Glutamatergic neuron (in vitro differentiated cells): ENCODE data around the gene PIGN. TPM values are rescaled to one million over a fixed set of nuclear protein-coding genes. Genes with fewer than 3 reads are reported as not detected.

Source experiments
- DNase-seq: peaks from one replicate; pipeline ENCODE4 v3.0.0; 2022
- H3K27ac Mint-ChIP-seq: one replicate; pipeline ENCODE4 v1.8.0; 2020; ENCODE audit warnings: mild to moderate bottlenecking, mixed read lengths, inconsistent platforms; ENCODE audit not compliant: unreplicated experiment
- H3K27me3 Mint-ChIP-seq: one replicate; pipeline ENCODE4 v1.8.0; 2020; ENCODE audit warnings: mild to moderate bottlenecking, moderate library complexity, mixed read lengths, inconsistent platforms; ENCODE audit not compliant: unreplicated experiment
- H3K36me3 Mint-ChIP-seq: one replicate; pipeline ENCODE4 v1.8.0; 2020; ENCODE audit warnings: mild to moderate bottlenecking, mixed read lengths, inconsistent platforms; ENCODE audit not compliant: unreplicated experiment
- H3K4me1 Mint-ChIP-seq: one replicate; pipeline ENCODE4 v1.8.0; 2020; ENCODE audit warnings: mild to moderate bottlenecking, low read depth, mixed read lengths, inconsistent platforms; ENCODE audit not compliant: unreplicated experiment
- H3K4me3 Mint-ChIP-seq: one replicate; pipeline ENCODE4 v1.8.0; 2020; ENCODE audit warnings: mild to moderate bottlenecking, mixed read lengths, inconsistent platforms; ENCODE audit not compliant: unreplicated experiment
- H3K9me3 Mint-ChIP-seq: one replicate; pipeline ENCODE4 v1.8.0; 2020; ENCODE audit warnings: mild to moderate bottlenecking, moderate library complexity, mixed read lengths, inconsistent platforms; ENCODE audit not compliant: unreplicated experiment
- total RNA-seq: library from RNA; stranded (reverse); fragmentation: NEBNext Ultra II Directional; extraction: Animal tissue kit (Norgen Biotek cat#: 25700); gene quantifications from one replicate; pipeline ENCODE4 v1.2.1, GENCODE V29; 2021; ENCODE audit not compliant: unreplicated experiment
- TF ChIP-seq, protein P1 (sequence below): fragments of 200-600 bp; sonication (generic); IDR thresholded peaks from one replicate; pipeline ENCODE4 v1.5.0; 2021; ENCODE audit not compliant: partially characterized antibody, unreplicated experiment

PIGN gene
- total RNA-seq, 1 donor from 2014 or later: 10.2 TPM

DNA sequence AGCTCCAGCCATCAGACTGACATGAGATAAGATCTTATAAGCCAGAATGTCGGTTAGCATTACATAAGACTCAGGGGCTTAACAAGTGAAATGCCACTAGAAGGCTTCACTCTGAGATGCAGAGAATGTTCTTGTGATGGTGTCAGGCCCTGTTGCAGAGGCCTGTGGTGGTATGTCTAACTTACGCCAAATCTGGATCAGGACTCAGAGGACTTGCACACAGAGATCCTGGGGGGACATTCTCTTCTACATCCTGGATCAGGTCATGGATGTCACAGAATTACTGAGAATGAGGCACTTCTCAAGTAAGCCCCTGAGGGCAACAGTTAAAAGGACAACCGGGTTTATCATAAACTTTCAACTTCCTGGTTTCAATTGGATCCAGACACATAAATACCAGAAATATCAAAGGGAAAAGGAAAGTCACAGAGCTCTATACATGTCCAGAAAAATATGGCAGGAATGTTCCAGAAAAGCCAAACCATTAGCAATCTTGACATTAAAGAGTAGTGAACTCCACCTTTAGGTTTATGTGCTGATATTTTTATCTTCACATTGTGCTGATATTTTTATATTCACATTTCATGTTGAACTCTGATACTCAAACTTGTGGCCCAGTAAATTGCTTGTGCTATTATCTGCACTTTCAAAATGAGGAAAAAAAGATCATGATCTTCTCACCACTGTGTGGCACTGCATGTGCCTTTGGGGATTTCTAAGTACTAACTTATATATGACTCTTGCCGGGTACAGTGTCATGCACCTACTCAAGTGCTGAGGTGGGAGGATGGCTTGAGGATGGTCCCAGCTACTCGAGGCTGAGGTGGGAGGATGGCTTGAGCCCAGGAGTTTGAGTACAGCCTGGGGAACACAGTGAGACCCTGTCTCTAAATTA lies 156.5 kb downstream of the PIGN start:
- H3K27me3 Mint-ChIP-seq: no peaks in the 10 kb centered on the region
- no peak overlapping the region for H3K4me3 Mint-ChIP-seq
- H3K36me3 Mint-ChIP-seq: peaks cover 9% of the 10 kb centered on the region

DNA sequence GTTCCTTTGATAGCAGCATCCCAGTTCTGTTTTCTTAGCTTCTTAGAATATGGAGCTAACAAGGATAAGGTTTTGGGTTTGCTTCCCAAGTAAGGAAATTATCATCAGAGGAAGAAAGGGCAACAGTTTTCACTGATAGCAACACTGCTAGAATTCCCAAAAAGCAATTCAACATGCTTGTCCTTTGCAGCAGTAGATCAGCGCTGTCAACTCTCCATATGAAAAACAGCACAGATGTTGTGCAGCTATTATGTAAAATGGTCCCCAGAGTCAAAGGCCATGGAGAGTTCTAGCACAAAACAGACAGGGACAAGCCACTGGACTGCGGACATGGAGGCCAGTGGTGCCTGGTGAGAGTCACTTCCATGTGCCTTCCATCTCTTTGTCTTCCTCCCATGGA lies 158.1 kb downstream of the PIGN start:
- no peak overlapping the region for H3K4me3 Mint-ChIP-seq
- H3K36me3 Mint-ChIP-seq: peaks cover 9% of the 10 kb centered on the region
- H3K4me1 Mint-ChIP-seq: peaks cover 2% of the 10 kb centered on the region
- no peaks in the 10 kb centered on the region for H3K27me3 Mint-ChIP-seq
- no peak for DNase-seq
- H3K27ac Mint-ChIP-seq: no peak overlapping the region
- no peaks in the 10 kb centered on the region for H3K9me3 Mint-ChIP-seq
- TF ChIP-seq, protein P1, sequence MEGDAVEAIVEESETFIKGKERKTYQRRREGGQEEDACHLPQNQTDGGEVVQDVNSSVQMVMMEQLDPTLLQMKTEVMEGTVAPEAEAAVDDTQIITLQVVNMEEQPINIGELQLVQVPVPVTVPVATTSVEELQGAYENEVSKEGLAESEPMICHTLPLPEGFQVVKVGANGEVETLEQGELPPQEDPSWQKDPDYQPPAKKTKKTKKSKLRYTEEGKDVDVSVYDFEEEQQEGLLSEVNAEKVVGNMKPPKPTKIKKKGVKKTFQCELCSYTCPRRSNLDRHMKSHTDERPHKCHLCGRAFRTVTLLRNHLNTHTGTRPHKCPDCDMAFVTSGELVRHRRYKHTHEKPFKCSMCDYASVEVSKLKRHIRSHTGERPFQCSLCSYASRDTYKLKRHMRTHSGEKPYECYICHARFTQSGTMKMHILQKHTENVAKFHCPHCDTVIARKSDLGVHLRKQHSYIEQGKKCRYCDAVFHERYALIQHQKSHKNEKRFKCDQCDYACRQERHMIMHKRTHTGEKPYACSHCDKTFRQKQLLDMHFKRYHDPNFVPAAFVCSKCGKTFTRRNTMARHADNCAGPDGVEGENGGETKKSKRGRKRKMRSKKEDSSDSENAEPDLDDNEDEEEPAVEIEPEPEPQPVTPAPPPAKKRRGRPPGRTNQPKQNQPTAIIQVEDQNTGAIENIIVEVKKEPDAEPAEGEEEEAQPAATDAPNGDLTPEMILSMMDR: no peak

More for the DNA sequence above, 156.5 kb downstream of the PIGN start:
- Mint-ChIP-seq H3K27ac (no peak overlapping the region), H3K4me1 (peaks cover 2% of the 10 kb centered on the region), H3K9me3 (no peaks in the 10 kb centered on the region)
- TF ChIP-seq, protein P1: no peak
- no peak for DNase-seq

DNA sequence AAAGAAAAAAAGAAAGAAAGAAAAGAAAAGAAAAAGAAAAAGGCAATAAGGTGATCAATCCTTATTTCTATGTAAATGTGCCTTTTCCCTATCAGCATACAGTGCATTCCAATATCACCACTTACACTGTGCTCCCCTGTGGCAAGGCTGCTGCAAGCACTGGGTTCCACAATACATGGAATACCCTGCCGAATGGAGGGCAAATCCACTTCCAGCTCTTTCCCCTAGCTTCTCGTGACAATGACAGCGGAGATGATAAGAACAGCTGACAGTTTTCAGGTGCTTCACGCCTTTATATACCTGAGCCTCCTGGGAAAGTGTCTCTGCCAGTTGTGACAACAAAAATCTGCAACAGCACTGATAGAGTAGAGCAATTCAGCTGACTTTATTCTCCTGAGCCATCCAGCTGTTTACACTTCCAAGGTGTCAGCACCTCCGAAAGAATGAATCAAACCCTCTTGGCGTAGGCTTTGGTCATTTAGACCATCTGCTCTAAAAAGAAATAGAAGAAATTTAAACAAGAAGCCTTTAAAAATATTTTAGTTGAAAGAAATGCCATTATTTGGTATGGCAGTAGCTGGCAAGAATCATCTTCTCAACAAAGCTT lies 158.8 kb downstream of the PIGN start:
- H3K4me3 Mint-ChIP-seq: no peak overlapping the region
- no peak overlapping the region for H3K27ac Mint-ChIP-seq
- peaks cover 9% of the 10 kb centered on the region for H3K36me3 Mint-ChIP-seq
- no peaks in the 10 kb centered on the region for H3K9me3 Mint-ChIP-seq
- DNase-seq: no peak
- TF ChIP-seq, protein P1: no peak
- peaks cover 2% of the 10 kb centered on the region for H3K4me1 Mint-ChIP-seq
- H3K27me3 Mint-ChIP-seq: no peaks in the 10 kb centered on the region

DNA sequence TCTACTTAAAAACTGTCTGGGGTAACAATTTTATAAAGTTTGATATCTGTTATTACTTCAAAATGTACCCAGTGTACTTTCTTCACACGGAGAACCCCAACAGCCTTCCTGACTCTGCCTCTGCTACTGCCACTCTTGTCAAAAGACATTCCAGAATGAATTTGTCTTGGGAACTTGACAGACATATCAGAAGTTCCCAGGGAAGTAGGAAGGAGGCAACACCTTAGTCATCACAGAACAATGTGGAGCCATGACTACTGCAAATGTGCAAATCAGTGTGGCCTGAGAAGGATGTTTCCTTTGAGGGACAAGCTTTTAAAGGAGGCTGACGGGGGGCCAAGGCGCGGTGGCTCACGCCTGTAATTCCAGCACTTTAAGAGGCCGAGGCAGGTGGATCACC lies 160.3 kb downstream of the PIGN start:
- no peaks in the 10 kb centered on the region for H3K27me3 Mint-ChIP-seq
- H3K36me3 Mint-ChIP-seq: peaks cover 7% of the 10 kb centered on the region
- H3K4me3 Mint-ChIP-seq: no peak overlapping the region
- DNase-seq: no peak
- TF ChIP-seq, protein P1: no peak
- no peaks in the 10 kb centered on the region for H3K9me3 Mint-ChIP-seq
- H3K4me1 Mint-ChIP-seq: peaks cover 2% of the 10 kb centered on the region
- no peak overlapping the region for H3K27ac Mint-ChIP-seq

DNA sequence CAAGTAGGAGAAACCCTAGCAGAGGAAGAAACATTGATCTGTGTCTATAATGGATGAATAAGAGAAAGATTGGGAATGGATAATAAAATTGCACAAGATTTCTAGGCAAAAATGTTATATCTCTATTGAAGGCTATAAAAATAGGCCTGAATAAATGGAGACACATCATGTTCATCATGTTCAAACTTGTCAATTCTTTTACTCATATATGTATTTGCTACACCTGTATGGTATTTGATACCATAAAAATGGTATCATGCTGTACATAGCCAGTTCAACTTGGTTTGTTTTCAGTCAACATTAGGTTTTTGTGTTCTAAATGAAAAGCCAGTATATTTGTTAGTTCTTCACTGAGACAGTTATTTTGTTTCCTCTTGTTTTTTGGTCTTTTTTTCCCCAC lies 161.9 kb downstream of the PIGN start:
- H3K9me3 Mint-ChIP-seq: no peaks in the 10 kb centered on the region
- TF ChIP-seq, protein P1: no peak
- no peaks in the 10 kb centered on the region for H3K27me3 Mint-ChIP-seq
- peaks cover 2% of the 10 kb centered on the region for H3K4me1 Mint-ChIP-seq
- H3K36me3 Mint-ChIP-seq: no peaks in the 10 kb centered on the region
- no peak overlapping the region for H3K4me3 Mint-ChIP-seq
- no peak overlapping the region for H3K27ac Mint-ChIP-seq
- DNase-seq: no peak
